GM10248 (cell line): ENCODE measurements around the gene DOHH.

Experiments used
- CTCF ChIA-PET: fragments of 300-600 bp; sonication (Branson Sonifier 250); formaldehyde crosslinking; extraction: SDS; loops from one replicate; lab custom pipeline; 2021; ENCODE audit warnings: antibody characterized with exemption; lab: Yijun Ruan, JAX
- POLR2A ChIA-PET: fragments of 350-650 bp; sonication (Branson Sonifier 250); formaldehyde crosslinking; extraction: SDS; loops from one replicate; lab custom pipeline; 2020; ENCODE audit warnings: antibody characterized with exemption; lab: Yijun Ruan, JAX
- DNase-seq: peaks from one replicate; pipeline ENCODE4 v3.0.0; 2012; ENCODE audit errors: extremely low spot score
- CTCF ChIP-seq: IDR thresholded peaks from 2 replicates; pipeline ENCODE4 v1.5.1; 2012; ENCODE audit warnings: mild to moderate bottlenecking, low read depth; ENCODE audit errors: extremely low read depth, missing control alignments, control extremely low read depth

Gene DOHH

GRCh38 chr19:3496392-3497273 is 3.8 kb downstream of the DOHH start:
- CTCF ChIA-PET = interaction anchor here (1.0 to 1.6 kb wide), 2 partner anchors 11 to 48 kb away, joined by 3 to 6 read pairs; no protein-coding TSS in a partner anchor
- POLR2A ChIA-PET = no interaction called here
- TF ChIP-seq CTCF = no peak
- DNase-seq = no peak

GRCh38 chr19:3494559-3494958 is 5.9 kb downstream of the DOHH start:
- ChIA-PET POLR2A (no interaction called here), CTCF (interaction anchor here (0.9 to 2.3 kb wide), 3 partner anchors 10 to 190 kb away, joined by 3 to 20 read pairs (median 3); no protein-coding TSS in a partner anchor)
- no peak for TF ChIP-seq CTCF
- no peak for DNase-seq

- ChIA-PET CTCF (interaction anchor here (0.9 to 2.3 kb wide), 4 partner anchors 9 to 189 kb away, joined by 3 to 20 read pairs (median 3); no protein-coding TSS in a partner anchor), POLR2A (interaction anchor here (0.6 kb wide), 1 partner anchor 45 kb away, joined by 5 read pairs; no protein-coding TSS in a partner anchor)
- no peak for DNase-seq
- TF ChIP-seq CTCF = no peak
These were observed 6.4 kb downstream of the DOHH start for GRCh38 chr19:3494051-3494450.

GRCh38 chr19:3493651-3494050 is 6.8 kb downstream of the DOHH start:
- POLR2A ChIA-PET = interaction anchor here (0.6 kb wide), 2 partner anchors 44 to 1170 kb away, joined by 5 to 6 read pairs; no protein-coding TSS in a partner anchor
- CTCF ChIA-PET = interaction anchor here (1.0 to 2.3 kb wide), 2 partner anchors 9 to 14 kb away, joined by 3 to 20 read pairs; no protein-coding TSS in a partner anchor
- TF ChIP-seq CTCF = no peak

GRCh38 chr19:3492919-3493318 is 7.6 kb downstream of the DOHH start:
- ChIA-PET CTCF (interaction anchor here (0.7 to 2.3 kb wide), 2 partner anchors 8 to 20 kb away, joined by 3 to 20 read pairs; no protein-coding TSS in a partner anchor), POLR2A (no interaction called here)
- no peak for TF ChIP-seq CTCF
- no peak for DNase-seq

More at GRCh38 chr19:3493651-3494050, 6.8 kb downstream of the DOHH start:
- DNase-seq = no peak

GRCh38 chr19:3492131-3492839 is 8.2 kb downstream of the DOHH start:
- ChIA-PET POLR2A (no interaction called here), CTCF (interaction anchor here (0.7 to 1.4 kb wide), 4 partner anchors 20 to 189 kb away, joined by 3 to 4 read pairs (median 3); no protein-coding TSS in a partner anchor)
- no peak for DNase-seq

More at GRCh38 chr19:3492131-3492839, 8.2 kb downstream of the DOHH start:
- no peak for TF ChIP-seq CTCF
